Urothelium cell line (cell line): ENCODE measurements around the gene MED8.

Experiments
- DNase-seq: peaks from one replicate; pipeline ENCODE4 v3.0.0; 2011; ENCODE audit warnings: low spot score, mixed read lengths
- FAIRE-seq: peaks from 2 replicates; lab custom pipeline; 2011; peaks lifted over from hg19 to GRCh38; lab: Jason Lieb, UNC

The MED8 gene, protein sequence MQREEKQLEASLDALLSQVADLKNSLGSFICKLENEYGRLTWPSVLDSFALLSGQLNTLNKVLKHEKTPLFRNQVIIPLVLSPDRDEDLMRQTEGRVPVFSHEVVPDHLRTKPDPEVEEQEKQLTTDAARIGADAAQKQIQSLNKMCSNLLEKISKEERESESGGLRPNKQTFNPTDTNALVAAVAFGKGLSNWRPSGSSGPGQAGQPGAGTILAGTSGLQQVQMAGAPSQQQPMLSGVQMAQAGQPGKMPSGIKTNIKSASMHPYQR

DNA sequence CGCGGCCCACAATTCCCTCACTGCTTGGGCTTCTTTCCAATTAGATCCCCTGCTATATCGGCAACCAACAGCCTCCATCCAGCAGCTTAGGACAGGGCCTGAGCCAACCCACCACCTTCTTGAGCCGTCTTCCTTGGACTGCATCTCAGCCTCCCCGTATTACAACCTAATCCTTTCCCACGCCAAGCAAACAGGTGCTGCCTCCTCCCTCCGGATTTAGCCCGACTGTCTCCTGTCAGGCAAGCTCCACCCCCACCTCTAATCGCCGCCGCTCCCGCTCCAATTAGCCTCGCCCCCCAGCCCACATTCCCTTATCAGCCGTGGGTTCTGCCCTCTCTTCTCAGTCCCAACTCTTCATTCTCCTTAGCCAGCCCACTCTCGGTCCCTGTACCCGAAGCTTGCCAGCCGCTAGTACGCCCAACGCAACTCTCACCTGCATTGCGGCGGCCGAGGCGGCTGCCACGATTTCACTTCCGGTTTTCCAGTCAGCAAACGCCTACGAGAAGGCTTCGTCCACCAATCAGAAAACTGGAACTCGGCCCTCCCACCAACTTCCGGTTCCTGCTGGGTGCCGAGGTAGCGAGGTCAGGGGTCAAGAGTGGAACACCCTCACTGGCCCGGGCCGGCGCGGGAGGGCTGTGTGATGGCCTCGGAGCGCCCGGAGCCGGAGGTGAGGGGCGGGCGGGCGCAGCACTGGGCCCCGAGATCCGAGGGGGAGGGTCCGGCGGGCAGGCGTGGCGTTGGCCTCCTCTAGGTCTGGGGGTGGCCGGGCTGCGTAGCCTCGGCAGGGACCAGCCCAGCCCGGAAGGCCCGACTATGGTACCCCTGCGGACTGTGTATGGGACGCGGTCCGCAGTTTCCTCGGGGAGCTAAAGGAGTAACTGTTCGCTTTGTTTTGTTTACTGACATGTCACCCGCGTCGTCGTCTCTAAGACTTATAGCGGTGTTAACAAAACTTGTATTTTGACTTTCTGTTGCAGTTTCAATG lies at the start of gene MED8, which contains the start of gene SZT2:
TSS of gene MED8 (minus strand) at position 475 of the 988 bp plus-strand sequence. CDS start at position 439, 36 bp downstream.
TSS of gene SZT2 (plus strand) at position 574 of the 988 bp plus-strand sequence. CDS start at position 644, 70 bp downstream.
- peak; percentile 98 for DNase-seq
- peak; percentile 40 for FAIRE-seq

DNA sequence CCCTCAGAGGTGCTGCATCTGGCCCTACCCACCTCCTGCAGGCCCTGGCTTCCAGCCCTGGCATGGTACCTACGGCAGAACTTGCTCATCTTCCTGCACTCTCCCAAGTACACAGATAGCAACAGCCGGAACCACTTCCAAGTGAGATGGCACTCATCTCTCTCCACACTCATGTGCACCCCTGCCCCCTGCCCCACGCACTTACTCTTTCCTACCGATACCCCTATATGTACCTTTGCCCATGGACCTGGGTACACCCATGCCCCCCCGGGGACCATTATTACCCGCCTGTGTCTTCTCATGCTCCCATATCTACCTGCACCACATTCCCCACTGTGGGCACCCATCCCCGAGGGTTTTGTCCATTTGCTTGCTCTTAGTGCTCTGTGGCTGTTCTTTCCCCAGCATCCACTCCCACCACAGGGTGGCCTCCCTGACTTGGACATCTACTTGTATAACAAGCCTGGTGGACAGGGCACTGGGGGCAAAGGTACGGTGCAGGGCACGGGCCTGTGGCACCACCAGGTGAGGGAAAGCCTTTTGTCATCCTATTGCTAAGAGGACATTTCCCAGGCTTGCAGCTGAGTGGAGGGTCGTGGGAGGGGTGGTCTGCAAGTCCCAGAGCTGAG lies 49.5 kb upstream of the MED8 start:
- FAIRE-seq (no peak), DNase-seq (no peak)

DNA sequence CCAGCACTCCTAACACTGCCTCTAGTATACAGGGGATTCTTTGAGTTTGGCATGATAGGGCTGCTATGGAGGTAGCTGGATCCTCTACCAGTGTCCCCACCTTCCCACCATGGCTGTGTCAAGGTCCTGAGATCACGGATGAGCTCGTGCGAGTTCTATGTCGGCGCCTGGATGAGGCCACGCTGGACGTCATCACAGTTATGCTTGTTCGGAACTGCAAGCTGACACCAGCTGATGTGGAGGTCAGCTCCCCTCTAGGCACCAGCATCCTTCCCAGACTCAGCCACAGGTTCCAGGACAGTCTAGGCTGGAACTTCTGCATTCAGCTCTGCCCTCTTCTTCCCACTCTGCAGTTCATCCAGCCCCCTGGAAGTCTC lies 49.0 kb upstream of the MED8 start:
- FAIRE-seq: no peak

DNA sequence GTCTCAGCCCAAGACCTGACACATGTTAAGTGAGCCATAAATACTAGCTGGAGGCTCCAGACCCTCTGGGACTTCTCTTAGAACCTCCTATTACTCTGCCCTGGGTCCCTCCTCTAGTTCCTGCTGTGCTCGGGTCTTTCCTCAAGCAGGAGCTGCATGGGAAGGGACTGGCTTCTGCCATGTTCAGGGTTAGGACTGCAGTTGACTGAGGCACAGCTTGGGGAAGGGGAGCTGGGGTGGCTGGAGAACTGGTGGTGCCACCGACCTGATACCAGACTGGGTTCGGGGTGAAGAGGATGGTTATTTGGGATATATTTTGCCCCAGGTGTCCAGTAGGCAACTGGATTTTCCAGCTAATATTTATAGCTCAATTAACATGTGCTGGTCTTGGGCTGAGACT lies 48.4 kb upstream of the MED8 start:
- DNase-seq: no peak
- FAIRE-seq: no peak

More for the DNA sequence above, 49.0 kb upstream of the MED8 start:
- DNase-seq: no peak

DNA sequence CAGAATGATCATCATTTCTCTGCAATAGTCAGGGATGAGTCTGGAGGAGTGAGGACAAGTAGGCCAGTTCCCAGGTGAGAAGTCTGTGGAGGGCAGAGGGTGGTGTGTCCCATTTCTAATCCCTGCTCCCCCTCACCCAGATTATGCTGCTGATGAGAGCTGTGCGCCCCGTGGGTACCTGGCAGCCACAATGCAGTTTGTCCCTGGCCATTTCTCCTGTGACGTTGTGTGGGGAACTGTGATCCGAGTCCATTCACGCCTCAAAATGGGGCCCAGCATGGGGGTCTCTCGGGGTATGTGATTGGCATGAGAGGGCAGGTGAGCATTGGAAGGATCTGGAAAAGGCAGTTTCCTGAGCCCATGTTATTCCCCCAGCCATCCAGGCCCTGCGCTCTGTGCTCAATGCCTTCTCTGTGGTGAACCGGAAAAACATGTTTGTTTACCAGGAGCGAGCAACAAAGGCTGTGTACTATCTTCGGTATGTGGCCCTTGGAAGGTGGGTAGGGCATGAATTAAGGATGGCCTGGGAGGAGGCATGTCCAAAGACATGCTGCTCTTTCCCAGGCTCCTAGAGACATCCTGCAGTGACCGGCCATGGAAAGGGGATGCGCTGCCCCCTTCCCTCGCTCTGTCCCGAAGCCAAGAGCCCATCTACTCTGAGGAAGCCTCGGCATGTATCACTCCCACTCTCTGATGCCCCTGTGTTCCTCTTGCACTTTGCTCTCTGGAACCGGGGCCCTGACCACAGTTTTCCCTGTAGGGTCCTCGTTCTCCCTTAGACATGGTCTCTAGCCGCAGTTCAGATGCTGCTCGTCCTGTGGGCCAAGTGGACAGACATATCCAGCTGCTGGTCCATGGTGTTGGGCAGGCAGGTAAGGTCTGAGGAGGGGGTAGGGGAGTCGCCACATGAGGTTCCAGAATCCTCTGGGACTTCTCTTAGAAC lies 47.7 kb upstream of the MED8 start:
- no peak for DNase-seq
- peak; percentile 23 for FAIRE-seq

DNA sequence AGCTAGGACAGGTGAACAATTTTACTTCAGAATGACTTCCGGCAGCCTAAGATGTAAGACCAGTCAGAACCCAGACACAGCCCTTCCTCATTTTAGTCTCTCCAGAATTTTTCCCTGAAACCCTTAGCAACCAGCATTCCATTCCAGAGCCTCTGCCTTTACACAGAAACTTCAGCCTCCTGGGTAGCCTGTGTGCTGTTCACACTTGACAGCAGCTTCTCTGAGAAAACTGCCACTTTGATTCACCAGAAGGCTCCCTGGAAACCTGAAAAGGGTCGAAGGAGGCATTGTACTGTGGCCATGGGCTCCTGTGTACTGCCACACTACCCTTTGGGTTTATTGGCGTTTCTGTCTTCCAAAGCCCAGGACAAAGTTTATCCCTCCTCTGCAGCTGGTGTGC lies 46.8 kb upstream of the MED8 start:
- FAIRE-seq: no peak
- DNase-seq: no peak

DNA sequence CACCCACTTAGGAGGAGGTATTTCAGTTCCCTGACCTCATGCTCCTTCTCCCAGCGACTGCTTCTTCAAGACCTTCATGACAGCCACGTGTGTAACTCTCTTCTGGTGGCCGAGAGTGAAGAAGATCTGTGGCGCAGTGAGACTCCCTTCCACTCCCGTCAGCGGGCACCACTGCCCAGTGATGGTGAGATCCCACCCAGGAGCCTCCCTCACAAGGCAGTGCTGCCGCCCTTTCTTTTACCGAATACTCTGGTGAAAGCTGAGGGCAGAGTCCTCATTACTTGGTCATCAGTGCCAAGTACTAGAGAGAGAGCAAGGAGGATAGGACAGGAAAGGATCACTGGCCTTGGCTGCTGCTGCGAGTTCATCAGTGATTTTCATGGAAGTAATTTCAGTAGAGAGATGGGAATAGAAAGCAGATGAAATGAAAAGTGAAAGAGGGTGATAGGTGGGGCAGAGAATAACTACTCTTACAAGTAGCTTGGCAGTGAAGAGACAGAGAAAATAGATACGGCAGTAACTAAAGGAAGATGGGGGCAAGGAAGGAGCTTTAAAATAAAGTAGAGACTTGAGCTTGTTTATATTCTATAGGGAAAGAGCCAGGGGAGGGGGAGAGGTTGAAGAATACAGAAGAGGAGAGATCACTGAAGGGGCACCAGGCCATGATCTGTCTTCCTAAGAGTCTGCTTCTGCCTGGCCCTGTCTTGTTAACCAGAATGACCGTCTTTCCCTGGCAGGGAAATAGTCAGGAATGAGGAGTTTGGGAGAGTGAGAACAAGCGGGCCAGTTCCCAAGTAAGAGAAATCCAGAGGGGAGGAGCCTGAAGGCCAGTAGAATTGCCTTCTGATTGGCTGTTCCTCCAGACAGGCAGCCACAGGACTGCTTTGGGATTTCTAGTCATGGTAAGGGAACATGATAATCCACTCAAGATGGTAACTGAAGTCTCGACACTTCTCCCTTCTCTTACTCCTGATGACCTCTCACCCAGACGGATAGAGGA lies 45.8 kb upstream of the MED8 start:
- DNase-seq: no peak
- no peak for FAIRE-seq

DNA sequence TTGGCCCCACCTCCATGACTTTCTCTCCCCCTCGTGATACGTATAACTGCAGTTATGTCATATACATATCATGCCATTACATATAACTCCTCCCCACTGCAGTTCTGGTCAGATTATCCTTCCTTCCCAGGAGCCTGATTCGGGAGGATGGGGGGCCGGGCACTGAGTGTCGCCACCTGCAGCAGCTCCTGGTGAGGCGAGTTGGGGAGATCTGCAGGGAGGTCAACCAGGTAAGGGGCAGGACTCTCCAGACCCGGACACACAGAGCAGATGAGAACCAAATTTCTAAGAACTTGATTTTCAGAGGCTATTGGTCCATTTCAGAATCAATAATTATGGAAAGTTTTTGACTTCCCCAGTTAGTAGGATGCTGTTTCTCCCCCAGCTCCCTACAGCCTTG lies 44.7 kb upstream of the MED8 start:
- no peak for FAIRE-seq
- no peak for DNase-seq

DNA sequence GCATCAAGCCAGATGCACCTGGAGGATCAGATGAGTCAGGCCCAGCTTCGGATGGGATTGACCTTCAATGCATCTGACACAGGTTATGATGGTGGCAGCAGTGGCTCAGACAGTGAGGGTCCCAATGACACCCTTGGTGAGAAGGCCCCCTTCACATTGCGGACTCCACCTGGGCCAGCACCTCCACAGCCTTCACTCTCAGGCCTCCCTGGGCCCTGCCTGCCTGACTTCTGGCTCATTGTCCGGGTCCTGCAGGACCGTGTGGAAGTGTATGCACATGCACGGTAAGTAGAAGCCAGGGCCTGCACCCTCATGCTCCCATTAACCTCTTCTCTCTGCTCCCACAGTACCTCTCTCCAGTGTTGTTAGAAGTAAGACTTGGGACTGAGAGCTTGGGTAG lies 43.3 kb upstream of the MED8 start:
- no peak for FAIRE-seq
- no peak for DNase-seq

DNA sequence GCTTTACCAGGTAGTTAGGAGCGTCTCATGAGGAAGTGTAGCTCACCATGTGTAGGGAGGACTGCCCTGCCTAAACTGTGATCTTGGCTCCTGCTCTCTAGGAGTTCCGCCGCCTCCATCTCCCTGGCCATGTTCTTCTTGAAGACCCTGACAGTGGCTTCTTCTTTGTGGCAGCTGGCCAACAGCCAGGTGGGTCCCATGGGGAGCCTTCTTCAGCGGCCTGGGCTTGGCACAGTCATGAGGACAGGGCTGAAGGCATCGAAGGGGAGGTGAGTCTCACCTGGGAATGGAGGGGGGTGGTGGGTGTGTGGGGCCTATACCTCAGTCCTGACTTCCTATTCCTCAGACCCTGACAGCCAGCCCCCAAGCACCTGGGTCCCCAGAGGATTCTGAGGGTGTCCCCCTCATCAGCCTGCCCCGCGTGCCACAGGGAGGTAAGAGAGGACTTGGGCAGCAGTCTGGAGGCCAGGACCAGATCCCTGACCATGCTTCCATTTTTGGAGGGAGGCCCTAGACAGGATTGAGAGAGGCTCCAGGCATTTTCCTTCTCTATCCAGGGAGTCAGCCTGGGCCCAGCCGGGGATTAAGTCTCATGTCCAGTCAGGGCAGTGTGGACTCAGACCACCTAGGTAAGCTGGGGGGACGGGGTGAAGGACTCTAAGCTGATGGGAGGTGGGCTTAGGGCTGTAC lies 42.7 kb upstream of the MED8 start:
- DNase-seq (no peak), FAIRE-seq (no peak)

DNA sequence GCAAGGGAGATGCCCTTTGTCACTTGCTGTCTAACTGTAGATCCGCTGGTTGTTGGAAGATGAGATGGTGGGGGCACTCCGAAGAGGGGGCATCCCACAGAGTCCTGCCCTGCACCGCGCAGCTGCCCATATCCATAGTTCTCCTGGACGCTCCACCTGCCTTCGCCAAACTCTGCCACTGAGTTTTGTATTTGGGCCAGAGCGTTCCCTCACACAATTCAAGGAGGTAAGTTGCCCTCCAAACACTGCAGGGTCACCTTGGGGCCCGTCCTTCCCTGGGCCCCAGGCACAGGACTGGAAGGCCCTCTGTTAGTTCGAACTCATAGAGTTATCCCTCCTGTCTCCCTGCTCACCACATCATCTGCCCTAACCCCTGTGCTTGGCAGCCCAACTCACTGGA lies 42.1 kb upstream of the MED8 start:
- FAIRE-seq (no peak), DNase-seq (no peak)

DNA sequence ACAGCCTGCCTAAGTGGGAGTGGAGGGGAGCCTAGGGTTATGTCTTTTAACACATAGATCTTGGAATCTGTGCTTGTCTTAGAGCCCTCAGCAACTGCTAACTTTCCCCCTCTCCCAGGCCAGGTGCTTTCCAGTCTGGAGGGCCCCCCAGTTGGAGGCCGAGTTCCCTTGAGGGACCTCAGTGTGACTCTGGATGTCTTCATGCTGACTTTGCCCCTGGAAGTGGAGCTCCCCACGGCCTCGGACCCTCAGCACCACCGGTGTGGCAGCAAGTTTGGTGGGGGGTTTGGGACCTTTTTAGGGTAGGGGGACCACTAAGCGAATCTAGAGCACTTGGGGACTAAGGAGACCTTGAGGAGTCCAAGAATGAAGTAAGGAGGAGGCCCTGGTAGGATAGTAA lies 41.2 kb upstream of the MED8 start:
- FAIRE-seq (no peak), DNase-seq (no peak)

DNA sequence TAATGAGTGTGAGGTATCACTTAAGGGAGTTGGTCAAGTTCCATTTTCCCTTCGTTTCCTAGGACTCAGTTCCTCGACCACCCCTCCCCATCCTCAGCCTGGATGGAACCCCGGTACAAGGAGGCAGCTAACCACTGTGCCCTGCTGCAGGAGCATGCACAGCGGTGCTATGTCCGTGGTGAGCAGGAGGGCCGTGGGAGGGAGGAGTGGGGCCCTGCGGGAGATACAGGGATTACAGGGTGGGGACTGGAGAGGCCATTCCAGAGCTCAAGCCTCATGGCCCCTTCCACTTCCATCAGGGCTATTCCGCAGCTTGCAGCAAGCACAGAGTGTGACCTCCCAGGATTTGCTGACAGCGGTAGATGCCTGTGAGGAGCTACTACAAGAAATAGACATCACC lies 38.3 kb upstream of the MED8 start:
- DNase-seq (no peak), FAIRE-seq (no peak)

DNA sequence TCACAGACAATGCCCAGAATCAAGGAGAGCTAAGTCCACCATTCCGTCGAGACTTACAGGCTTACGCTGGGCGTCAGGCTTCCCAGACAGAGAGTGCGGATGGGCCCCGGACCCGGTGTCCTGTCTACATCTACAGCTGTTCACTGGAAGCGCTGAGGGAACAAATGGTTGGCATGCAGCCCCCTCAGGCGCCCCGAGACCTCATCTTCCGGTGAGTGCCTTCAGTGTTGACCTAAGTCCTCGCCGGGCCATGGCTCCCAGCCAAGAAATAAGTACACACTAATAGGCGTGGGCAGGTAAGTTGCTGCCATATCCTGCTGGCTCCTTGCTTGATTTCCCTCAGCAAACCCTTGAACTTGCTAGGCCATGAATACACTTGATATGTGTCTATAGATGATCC lies 37.9 kb upstream of the MED8 start:
- FAIRE-seq: no peak
- DNase-seq: no peak

DNA sequence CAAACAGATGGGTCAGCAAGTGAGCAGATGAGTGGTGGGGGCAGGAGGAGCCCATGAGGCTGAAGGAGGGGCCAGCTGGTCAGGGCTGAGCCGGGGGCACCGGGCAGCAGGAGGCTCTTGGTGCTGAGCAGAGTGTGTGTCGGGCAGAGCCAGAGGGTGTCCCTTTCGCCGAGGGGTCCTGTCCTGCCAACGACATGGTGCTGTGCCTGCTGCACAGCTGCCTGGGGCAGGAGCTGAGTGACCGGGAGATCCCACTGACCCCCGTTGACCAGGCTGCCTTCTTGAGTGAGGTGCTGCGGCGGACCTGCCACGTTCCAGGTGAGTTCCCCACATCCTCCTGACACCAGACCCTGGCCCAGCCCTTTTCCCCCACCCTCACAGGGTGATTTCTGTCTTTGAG lies 36.6 kb upstream of the MED8 start:
- FAIRE-seq (no peak), DNase-seq (no peak)

DNA sequence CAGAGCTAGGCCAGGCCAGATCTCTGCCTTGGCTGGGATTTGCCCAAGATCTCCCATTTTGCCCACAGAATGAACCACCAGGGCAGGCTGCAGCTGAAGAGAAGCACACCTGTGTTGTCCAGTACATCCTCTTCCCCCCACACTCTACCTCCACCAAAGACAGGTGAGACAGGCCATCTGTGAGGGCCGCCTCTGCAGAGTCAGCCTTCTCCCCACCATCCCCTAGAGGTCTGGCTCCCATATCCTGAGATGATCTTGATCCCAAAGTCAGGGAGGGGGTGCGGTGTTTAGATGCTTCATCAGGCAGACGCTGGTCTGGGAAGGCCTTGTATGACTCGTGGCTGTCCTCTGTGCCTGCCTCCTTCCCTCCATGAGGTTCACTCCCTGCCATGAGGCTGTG lies 35.4 kb upstream of the MED8 start:
- DNase-seq: no peak
- no peak for FAIRE-seq

DNA sequence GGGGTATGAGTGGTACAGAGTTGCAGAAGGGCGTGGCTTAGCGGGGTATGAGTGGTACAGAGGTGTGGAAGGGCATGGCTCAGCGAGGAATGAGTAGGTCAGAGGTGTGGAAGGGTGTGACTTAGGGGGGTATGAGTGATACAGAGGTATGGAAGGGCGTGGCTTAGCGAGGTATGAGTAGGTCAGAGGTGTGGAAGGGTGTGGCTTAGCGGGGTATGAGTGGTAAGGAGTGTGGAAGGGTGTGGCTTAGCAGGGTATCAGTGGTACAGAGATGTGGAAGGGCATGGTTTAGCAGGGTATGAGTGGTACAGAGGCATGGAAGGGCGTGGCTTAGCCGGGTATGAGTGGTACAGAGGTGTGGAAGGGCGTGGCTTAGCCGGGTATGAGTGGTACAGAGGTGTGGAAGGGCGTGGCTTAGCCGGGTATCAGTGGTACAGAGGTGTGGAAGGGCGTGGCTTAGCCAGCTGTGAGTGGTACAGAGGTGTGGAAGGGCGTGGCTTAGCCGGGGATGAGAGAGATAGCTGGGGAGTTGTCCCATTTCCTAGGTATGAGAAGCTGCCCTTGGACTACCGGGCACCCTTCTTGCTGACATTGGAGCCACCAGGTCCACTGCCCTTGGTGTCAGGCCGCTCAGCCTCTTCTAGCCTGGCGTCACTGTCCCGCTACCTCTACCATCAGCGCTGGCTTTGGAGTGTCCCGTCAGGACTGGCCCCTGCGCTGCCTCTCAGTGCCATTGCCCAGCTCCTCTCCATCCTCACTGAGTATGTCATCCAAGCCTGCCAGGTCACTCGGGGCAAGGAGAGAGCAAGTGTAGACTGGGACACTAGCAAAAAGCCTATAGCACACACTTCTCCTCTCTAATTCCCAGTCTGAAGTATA lies 34.3 kb upstream of the MED8 start:
- DNase-seq (no peak), FAIRE-seq (peak; percentile 52)
